Activated CD8-positive, alpha-beta memory T cell treated with anti-CD3 and anti-CD28 coated beads, Interleukin-2, amount 50 U/mL, for 1 hour (primary cell): ENCODE measurements around the gene NAA38.

Source experiments
- DNase-seq: peaks from one replicate; pipeline ENCODE4 v3.0.0-alpha.2; 2020; ENCODE audit errors: extremely low read depth

NAA38 gene

DNA sequence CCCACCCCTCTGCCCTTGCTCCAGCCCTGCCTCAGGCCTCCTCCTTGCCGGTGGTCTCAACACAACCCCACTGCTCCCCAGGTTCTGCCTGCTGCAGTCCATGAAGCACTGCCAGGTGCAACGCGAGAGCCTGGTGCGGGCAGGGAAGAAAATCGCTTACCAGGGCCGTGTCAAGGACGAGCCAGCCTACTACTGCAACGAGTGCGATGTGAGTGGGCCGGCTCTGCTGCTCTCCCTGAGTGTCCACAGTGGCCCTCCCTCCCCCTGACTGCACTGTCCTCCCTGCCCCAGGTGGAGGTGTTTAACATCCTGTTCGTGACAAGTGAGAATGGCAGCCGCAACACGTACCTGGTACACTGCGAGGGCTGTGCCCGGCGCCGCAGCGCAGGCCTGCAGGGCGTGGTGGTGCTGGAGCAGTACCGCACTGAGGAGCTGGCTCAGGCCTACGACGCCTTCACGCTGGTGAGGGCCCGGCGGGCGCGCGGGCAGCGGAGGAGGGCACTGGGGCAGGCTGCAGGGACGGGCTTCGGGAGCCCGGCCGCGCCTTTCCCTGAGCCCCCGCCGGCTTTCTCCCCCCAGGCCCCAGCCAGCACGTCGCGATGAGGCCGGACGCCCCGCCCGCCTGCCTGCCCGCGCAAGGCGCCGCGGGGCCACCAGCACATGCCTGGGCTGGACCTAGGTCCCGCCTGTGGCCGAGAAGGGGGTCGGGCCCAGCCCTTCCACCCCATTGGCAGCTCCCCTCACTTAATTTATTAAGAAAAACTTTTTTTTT is 4.3 kb downstream of the NAA38 start:
- no peak for DNase-seq

DNA sequence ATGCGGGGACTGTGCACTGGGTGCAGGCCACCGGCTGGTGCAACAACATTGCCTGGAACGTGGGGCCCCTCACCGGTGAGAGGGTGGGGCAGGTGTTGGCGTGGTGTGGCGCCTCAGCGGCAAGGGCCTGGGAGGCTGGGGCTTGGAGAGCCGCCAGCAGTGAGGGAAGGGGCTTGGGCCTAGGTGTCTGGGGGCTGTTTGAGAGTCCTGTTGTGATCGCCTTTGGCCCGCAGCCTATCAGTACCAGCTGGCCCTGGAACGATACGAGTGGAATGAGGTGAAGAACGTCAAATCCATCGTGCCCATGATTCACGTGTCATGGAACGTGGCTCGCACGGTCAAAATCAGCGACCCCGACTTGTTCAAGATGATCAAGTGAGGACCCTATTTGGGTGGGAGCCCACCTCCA is 5.1 kb downstream of the NAA38 start:
- DNase-seq: no peak

DNA sequence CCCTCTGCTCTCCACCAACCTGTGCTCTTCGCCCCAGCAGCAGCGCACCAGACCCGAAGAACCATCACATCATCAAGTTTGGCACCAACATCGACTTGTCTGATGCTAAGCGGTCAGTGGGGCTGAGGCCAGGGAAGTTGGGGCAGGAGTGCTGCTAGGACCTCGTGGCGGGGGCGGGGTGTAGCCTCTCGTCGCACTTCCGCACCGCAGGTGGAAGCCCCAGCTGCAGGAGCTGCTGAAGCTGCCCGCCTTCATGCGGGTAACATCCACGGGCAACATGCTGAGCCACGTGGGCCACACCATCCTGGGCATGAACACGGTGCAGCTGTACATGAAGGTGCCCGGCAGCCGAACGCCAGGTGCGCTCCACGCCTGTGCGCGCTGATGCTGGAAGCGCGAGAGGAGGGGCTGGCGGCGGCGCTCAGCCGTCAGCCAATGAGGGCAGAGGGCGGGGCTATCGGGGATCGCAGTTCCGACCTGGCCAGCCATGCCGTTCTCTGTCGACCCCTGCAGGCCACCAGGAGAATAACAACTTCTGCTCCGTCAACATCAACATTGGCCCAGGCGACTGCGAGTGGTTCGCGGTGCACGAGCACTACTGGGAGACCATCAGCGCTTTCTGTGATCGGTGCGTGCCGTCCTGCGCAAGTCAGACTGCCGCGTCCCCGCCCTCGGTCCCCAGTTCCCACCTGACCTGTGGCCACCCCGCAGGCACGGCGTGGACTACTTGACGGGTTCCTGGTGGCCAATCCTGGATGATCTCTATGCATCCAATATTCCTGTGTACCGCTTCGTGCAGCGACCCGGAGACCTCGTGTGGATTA is 5.7 kb downstream of the NAA38 start:
- DNase-seq: peak; percentile 91

DNA sequence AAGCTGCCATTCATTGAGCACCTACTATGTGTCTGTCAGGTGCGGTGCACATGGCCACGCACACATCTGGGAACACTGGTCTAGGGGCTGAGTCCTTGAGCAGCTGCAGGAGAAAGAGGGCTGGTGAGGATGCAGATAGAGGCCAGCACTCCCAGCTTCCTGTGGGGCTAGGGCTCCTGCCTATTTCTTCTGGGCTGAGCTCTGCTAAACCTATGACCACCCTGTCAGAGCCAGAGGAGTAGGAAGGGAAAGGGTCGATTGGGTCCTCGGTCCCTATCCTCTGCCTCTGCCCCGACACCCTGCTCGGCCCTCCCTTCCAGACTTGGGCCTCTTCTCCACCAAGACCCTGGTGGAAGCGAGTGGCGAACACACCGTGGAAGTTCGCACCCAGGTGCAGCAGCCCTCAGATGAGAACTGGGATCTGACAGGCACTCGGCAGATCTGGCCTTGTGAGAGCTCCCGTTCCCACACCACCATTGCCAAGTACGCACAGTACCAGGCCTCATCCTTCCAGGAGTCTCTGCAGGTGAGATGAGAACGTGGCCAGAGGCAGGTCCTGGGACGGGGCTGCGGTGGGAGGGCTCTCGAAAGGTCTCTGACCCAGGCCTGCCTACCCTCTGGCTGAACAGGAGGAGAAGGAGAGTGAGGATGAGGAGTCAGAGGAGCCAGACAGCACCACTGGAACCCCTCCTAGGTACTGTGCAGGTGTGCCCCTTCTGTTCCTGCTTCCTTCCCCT is 6.5 kb downstream of the NAA38 start:
- no peak for DNase-seq

DNA sequence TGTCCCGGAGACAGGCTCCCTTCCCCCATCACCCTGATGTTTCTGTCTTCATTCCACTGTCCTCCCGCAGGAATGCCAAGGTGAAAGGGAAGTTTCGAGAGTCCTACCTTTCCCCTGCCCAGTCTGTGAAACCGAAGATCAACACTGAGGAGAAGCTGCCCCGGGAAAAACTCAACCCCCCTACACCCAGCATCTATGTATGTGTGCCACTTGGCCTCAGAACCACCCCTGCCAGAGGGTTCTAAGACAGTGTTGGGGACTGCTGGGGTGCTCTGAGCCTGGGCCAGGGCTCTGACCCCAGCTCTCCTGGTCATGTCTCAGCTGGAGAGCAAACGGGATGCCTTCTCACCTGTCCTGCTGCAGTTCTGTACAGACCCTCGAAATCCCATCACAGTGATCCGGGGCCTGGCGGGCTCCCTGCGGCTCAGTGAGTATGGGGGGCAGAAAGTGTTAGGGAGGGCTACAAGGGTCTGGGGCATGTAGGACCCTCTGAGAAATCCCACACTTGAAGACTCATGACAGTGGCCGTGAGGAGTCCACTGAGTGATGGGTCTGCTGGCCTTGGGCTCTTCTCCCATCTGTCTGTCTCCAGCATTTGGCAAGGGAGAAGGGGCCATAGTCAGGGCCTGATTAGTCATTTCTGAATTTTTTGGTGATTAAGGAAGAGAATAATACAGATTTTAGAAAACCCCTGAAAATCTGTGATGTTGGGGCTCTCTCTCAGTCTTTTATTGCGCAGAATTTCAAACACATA is 7.4 kb downstream of the NAA38 start:
- no peak for DNase-seq

DNA sequence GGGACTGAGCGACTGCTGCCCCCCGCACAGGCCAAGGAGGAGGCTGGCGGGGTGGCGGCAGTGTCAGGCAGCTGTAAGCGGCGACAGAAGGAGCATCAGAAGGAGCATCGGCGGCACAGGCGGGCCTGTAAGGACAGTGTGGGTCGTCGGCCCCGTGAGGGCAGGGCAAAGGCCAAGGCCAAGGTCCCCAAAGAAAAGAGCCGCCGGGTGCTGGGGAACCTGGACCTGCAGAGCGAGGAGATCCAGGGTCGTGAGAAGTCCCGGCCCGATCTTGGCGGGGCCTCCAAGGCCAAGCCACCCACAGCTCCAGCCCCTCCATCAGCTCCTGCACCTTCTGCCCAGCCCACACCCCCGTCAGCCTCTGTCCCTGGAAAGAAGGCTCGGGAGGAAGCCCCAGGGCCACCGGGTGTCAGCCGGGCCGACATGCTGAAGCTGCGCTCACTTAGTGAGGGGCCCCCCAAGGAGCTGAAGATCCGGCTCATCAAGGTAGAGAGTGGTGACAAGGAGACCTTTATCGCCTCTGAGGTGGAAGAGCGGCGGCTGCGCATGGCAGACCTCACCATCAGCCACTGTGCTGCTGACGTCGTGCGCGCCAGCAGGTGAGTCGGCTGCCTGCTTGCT is 8.1 kb downstream of the NAA38 start:
- no peak for DNase-seq

DNA sequence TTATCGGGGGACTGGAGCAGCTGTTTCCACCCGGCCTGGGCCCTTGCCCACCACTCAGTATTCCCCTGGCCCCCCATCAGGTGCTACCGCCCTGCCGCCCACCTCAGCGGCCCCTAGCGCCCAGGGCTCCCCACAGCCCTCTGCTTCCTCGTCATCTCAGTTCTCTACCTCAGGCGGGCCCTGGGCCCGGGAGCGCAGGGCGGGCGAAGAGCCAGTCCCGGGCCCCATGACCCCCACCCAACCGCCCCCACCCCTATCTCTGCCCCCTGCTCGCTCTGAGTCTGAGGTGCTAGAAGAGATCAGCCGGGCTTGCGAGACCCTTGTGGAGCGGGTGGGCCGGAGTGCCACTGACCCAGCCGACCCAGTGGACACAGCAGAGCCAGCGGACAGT is 8.6 kb downstream of the NAA38 start:
- DNase-seq: no peak

DNA sequence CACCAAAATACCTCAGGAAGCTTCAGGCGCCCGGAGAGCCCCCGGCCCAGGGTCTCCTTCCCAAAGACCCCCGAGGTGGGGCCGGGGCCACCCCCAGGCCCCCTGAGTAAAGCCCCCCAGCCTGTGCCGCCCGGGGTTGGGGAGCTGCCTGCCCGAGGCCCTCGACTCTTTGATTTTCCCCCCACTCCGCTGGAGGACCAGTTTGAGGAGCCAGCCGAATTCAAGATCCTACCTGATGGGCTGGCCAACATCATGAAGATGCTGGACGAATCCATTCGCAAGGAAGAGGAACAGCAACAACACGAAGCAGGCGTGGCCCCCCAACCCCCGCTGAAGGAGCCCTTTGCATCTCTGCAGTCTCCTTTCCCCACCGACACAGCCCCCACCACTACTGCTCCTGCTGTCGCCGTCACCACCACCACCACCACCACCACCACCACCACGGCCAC is 9.2 kb downstream of the NAA38 start:
- DNase-seq: no peak

DNA sequence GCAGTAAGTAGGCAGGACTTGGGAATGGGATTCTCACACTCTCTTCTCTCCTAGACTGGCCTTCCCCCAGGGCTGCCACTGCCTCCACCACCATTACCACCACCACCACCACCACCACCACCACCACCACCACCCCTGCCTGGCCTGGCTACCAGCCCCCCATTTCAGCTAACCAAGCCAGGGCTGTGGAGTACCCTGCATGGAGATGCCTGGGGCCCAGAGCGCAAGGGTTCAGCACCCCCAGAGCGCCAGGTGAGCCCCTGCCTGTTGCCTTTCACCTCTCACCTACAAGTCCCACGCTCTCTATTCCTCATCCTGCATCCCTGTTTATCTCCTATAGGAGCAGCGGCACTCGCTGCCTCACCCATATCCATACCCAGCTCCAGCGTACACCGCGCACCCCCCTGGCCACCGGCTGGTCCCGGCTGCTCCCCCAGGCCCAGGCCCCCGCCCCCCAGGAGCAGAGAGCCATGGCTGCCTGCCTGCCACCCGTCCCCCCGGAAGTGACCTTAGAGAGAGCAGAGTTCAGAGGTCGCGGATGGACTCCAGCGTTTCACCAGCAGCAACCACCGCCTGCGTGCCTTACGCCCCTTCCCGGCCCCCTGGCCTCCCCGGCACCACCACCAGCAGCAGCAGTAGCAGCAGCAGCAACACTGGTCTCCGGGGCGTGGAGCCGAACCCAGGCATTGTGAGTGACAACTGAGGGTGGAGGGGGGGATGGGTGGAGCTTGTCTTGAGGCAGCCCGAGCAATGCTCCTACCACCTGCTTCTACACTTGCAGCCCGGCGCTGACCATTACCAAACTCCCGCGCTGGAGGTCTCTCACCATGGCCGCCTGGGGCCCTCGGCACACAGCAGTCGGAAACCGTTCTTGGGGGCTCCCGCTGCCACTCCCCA is 10.3 kb downstream of the NAA38 start:
- no peak for DNase-seq

DNA sequence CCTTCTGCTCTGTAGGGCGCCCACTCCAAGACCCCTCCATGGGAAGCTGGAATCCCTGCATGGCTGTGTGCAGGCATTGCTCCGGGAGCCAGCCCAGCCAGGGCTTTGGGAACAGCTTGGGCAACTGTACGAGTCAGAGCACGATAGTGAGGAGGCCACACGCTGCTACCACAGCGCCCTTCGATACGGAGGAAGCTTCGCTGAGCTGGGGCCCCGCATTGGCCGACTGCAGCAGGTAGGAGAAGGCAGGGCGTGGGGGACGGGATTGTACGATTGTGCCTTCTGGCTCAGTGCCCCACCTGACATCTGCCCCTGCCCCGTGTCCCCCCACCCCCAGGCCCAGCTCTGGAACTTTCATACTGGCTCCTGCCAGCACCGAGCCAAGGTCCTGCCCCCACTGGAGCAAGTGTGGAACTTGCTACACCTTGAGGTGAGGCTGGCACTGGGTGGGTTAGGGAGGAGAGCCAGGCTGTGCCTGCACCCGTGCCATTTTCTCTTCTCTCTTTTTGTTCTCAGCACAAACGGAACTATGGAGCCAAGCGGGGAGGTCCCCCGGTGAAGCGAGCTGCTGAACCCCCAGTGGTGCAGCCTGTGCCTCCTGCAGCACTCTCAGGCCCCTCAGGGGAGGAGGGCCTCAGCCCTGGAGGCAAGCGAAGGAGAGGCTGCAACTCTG is 11.2 kb downstream of the NAA38 start:
- DNase-seq: no peak

DNA sequence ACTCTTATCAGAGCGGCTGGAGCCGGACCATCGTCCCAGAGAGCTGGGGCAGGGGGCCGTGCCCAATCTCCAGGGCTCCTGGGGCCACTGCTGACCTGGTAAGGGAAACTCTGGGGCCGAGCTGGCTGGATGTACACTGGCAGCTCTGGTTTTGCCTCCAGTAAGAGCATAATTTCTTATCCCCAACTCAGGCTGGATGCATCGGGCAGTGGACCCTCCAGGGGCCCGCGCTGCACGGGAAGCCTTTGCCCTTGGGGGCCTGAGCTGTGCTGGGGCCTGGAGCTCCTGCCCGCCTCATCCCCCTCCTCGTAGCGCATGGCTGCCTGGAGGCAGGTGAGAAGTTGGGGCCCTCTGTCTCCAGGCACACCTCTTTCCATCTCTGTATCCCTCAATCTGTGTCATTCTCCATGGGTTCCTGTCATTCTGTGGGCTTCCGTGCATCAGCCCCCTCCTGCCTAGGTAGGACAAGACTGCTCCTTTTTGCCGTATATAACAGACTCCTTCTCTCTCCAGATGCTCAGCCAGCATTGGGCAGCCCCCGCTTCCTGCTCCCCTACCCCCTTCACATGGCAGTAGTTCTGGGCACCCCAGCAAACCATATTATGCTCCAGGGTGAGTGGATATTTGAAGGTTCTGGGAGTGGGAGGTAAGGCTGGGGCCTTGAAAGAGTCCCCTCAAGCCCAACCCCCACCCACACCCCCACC is 11.8 kb downstream of the NAA38 start:
- no peak for DNase-seq

DNA sequence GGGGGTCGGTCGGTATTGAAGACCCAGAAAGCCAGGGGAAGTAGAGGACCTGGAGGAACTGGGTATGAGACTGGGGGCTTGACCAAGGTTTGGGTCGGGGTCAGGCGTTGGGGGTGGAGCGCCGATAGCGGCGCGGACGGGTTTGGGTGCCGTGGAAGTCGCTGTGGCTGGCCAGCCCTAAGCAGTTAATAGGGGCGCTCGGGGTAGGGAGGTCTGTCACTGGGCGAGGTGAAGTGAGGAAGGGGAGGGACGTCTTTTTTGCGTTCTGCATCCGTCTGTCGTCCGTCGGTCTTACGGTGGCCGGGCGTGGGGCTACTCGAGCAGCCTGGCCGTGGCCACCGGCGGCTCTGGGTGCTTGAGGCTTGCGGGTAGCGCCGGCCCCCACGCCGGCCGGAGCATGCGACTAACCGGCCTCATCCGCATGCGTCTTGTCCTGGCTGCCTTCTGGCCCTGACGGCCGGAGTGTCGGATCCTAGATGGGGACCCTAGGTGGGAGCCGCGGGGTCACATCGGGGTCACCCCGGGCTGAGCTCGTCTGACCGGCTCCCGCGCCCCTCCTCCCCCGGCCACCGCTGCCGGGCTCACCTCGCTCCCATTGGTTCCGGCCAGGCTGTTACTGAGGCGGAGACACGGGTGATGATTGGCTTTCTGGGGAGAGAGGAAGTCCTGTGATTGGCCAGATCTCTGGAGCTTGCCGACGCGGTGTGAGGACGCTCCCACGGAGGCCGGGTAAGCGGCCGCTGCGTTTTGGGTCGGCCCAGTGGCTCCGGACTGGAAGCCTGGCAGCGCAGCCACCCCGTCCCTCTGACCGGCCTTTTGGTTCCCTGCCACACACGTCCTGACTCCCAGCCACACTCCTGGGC is 12.8 kb downstream of the NAA38 start:
- no peak for DNase-seq

DNA sequence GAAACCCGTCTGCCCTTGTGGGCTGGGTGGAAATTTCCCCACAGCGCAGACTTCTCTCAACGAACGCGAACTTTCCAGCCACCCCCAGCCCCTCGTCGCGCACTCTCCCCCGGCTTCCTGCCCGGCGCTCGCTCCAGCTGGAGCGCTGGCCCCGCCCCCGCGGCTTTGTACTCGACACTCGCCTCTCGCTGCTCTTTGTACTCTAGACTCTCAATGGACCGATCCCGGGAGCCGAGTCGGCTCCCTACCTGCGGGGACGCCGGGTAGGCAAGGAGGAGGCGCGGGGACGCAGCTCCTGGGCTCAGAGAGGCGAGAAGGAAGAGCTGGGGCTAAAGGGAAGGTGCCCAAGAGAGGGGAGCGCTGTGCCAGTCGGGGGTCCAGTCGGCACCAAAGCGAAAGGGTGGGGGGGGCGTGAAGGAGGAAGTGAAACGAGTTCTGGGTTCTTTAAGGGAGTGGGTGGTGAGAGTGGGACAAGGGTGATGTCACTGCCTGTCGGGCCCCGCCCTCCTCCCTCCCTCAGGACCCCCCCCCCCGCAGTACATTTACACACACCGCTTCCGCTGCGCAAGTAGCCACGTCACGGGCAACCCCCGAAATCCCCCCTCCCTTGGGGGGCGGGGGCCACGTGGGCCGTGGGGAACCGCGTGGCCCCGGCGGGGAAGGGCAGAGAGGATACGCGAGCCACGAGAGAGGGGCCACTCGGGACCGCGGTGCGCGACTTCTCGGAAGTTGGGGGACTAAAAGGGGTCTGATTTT is 13.6 kb downstream of the NAA38 start:
- peak; percentile 86 for DNase-seq

DNA sequence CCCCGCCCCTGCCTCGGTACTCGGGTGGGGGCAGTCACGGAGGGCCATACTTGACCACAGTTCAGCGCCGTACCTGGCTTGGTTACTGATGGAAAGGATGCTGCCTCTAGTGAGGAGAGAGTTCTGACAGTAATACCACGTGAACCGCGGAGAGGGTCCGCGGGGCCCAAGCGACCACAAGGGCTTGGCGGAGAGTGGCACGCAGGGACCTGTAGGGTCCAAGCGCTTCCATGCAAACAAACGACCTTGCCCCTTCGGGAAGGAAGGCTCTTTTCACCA is 14.2 kb downstream of the NAA38 start:
- DNase-seq: no peak

DNA sequence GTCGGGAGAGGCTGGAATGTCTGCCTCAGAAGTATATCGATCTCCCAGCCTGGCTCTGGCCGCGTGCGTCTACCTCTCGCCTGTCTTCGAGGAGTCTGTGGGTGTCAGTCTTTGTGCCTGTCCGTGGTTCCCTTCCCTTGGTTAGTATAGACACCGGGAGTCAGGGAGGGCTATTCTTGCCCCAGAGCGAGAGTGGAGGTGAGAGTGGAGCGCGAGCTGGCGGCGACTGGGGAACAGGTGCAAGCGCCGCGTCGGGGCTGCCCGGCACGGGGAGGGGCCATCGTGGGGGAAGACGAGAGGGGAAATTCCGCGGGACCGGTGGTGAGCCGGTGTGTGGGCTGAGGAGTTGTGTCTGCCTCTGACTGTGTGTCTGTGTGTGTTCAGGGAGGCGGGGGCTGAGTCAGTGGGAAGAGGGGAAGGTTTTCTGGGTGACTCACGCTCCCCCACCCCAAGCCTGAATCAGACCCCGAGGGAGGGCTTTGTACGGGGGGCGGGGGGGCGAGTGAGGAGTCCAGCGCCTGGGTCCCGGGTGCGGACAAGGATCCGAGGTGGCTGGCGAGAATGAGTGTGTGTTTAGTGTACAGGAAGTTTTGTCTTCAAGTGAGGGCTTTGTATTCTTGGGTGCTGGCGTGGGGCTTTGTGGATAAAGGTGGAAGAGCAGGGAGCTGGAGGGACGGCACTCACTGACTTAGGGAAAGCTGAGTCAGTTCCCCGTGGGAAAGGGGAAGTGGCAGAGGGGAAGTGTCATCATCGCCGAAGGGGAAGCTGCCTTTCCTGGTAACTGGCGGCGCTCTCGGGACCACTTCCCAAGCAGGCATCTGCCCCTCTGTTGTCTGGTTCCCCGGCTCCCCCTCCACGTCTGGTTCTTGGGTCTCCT is 14.7 kb downstream of the NAA38 start:
- peak; percentile 99 for DNase-seq

DNA sequence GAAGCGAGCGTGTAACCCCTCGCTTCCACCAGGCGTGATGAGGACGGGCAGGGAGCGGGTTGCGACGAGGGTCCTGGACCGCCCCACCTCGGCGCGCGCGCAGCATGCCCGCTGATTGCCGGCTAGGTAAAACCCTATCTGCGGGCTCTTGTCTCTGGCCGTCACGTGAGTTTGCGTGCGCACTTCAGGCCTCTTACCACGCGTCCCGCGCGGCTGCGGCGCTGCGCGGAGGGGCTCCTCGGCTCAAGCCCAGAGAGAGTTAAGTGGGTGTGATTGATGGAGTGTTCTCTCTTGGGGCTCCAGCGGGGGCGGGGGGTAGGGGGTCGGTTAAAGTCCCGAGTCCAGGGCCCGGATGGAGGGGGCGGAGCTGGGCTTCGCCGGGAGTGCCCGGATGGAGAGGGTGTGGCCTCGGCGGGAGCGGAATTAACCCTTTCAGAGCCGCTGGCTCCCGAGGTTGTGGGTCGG is 15.4 kb downstream of the NAA38 start:
- DNase-seq: no peak
